Upper lobe of right lung (tissue), 1 donor: ENCODE data around the gene MAN1B1. TPM values are rescaled to one million over a fixed set of nuclear protein-coding genes. Genes with fewer than 3 reads are reported as not detected.

Source experiments
- ATAC-seq: fragments of 200-7000 bp; cut with Tn5 transposase; one replicate; pipeline ENCODE4 v1.9.1; 2020; ENCODE audit warnings: mild to moderate bottlenecking, moderate library complexity
- DNase-seq: peaks from one replicate; pipeline ENCODE4 v3.0.0-alpha.2; 2020
- H3K27ac ChIP-seq: fragments of 200-600 bp; one replicate; pipeline ENCODE4 v1.8.0; 2022
- H3K27me3 ChIP-seq: fragments of 200-600 bp; one replicate; pipeline ENCODE4 v1.8.0; 2022; ENCODE audit warnings: mild to moderate bottlenecking
- H3K36me3 ChIP-seq: fragments of 200-600 bp; one replicate; pipeline ENCODE4 v1.8.0; 2022
- H3K4me1 ChIP-seq: fragments of 200-600 bp; one replicate; pipeline ENCODE4 v1.8.0; 2022
- H3K4me3 ChIP-seq: fragments of 200-600 bp; one replicate; pipeline ENCODE4 v1.8.0; 2022; ENCODE audit warnings: mild to moderate bottlenecking
- H3K9me3 ChIP-seq: fragments of 200-600 bp; one replicate; pipeline ENCODE4 v1.8.0; 2022
- CTCF ChIP-seq: fragments of 200-600 bp; IDR thresholded peaks from one replicate; pipeline ENCODE4 v1.8.0; 2022; ENCODE audit warnings: antibody characterized with exemption
- intact Hi-C: fragments of 100-400 bp; cut with DNase I; formaldehyde crosslinking; loops from one replicate; pipeline ENCODE4 v1.11.0; 2022
- total RNA-seq: library from RNA; stranded (reverse); fragmentation: NEBNext Ultra II Directional; extraction: Animal tissue kit (Norgen Biotek cat#: 25700); gene quantifications from one replicate; pipeline ENCODE4 v1.2.1, GENCODE V29; 2021
- donor health status: DM: no; HTN: yes; CAD: no; lungs with severe emphysema.

The MAN1B1 gene
- total RNA-seq, 1 donor from 2014 or later, result 39.4 TPM

GRCh38 chr9:137147793-137148160 lies 61.0 kb downstream of the MAN1B1 start:
- no peaks in the 10 kb centered on the region for H3K36me3 ChIP-seq
- H3K4me3 ChIP-seq, result no peak overlapping the region
- no peaks in the 10 kb centered on the region for H3K9me3 ChIP-seq
- H3K27me3 ChIP-seq, result peaks cover 21% of the 10 kb centered on the region
- intact Hi-C loops, result no loop called here
- no peak for ATAC-seq
- no peak for DNase-seq
- H3K27ac ChIP-seq, result no peak overlapping the region
- TF ChIP-seq CTCF, result no peak
- H3K4me1 ChIP-seq, result no peaks in the 10 kb centered on the region

- TF ChIP-seq CTCF, result no peak
- DNase-seq (no peak), ATAC-seq (no peak)
- no peaks in the 10 kb centered on the region for H3K4me1 ChIP-seq
- no peaks in the 10 kb centered on the region for H3K9me3 ChIP-seq
- intact Hi-C loops, result no loop called here
- peaks cover 16% of the 10 kb centered on the region for H3K27me3 ChIP-seq
- no peak overlapping the region for H3K27ac ChIP-seq
- no peak overlapping the region for H3K4me3 ChIP-seq
- no peaks in the 10 kb centered on the region for H3K36me3 ChIP-seq
Observed at GRCh38 chr9:137148242-137148641, 61.5 kb downstream of the MAN1B1 start.

- H3K27me3 ChIP-seq, result peaks cover 12% of the 10 kb centered on the region
- H3K36me3 ChIP-seq, result no peaks in the 10 kb centered on the region
- H3K4me1 ChIP-seq, result no peaks in the 10 kb centered on the region
- ATAC-seq, result no peak
- no peak overlapping the region for H3K27ac ChIP-seq
- no peak overlapping the region for H3K4me3 ChIP-seq
- DNase-seq, result no peak
- H3K9me3 ChIP-seq, result no peaks in the 10 kb centered on the region
- no peak for TF ChIP-seq CTCF
- intact Hi-C loops, result no loop called here
Observed at GRCh38 chr9:137148661-137149060, 61.9 kb downstream of the MAN1B1 start.

- TF ChIP-seq CTCF, result no peak
- no peaks in the 10 kb centered on the region for H3K9me3 ChIP-seq
- H3K4me3 ChIP-seq, result no peak overlapping the region
- peaks cover 7% of the 10 kb centered on the region for H3K27me3 ChIP-seq
- DNase-seq (no peak), ATAC-seq (no peak)
- H3K27ac ChIP-seq, result no peak overlapping the region
- no peaks in the 10 kb centered on the region for H3K36me3 ChIP-seq
- no peaks in the 10 kb centered on the region for H3K4me1 ChIP-seq
- intact Hi-C loops, result no loop called here
Observed at GRCh38 chr9:137149363-137149762, 62.6 kb downstream of the MAN1B1 start.

- Histone ChIP-seq H3K9me3 (no peaks in the 10 kb centered on the region), H3K27me3 (peaks cover 7% of the 10 kb centered on the region), H3K4me3 (no peak overlapping the region), H3K4me1 (no peaks in the 10 kb centered on the region), H3K27ac (no peak overlapping the region), H3K36me3 (no peaks in the 10 kb centered on the region)
- intact Hi-C loops, result no loop called here
- TF ChIP-seq CTCF, result no peak
- DNase-seq (no peak), ATAC-seq (no peak)
Observed at GRCh38 chr9:137149942-137150616, 63.3 kb downstream of the MAN1B1 start.
